Mesenchymal stem cell (in vitro differentiated cells and primary cell): ENCODE results near the gene SCARF2.
A peak's percentile ranks its signal among the peaks of the same experiment; 100 is the strongest.

ENCODE experiments used
- DNase-seq: peaks from one replicate; pipeline ENCODE4 v3.0.0-alpha.2; 2013
- H2AFZ ChIP-seq: one replicate; pipeline ENCODE4 v1.6.1; 2013; ENCODE audit warnings: low read depth, mild to moderate bottlenecking, control low read depth, inconsistent platforms, low read length, moderate library complexity
- H2AK5ac ChIP-seq: 2 replicates; pipeline ENCODE4 v1.6.1; 2013; ENCODE audit warnings: low read length, moderate library complexity, mild to moderate bottlenecking, inconsistent platforms; ENCODE audit not compliant: severe bottlenecking
- H2BK120ac ChIP-seq: one replicate; pipeline ENCODE4 v1.6.1; 2013; ENCODE audit warnings: low read depth, mild to moderate bottlenecking, inconsistent platforms, low read length, moderate library complexity
- H2BK12ac ChIP-seq, 2 experiments: one replicate each; pipeline ENCODE4 v1.6.1; 2013; ENCODE audit warnings: inconsistent platforms in 2 of 2, low read length in 2 of 2, mild to moderate bottlenecking in 2 of 2, moderate library complexity in 2 of 2, control low read depth in 1 of 2
- H2BK15ac ChIP-seq: one replicate; pipeline ENCODE4 v1.6.1; 2013; ENCODE audit warnings: mild to moderate bottlenecking, low read depth, inconsistent platforms; ENCODE audit not compliant: poor library complexity, severe bottlenecking
- H2BK5ac ChIP-seq: 2 replicates; pipeline ENCODE4 v1.6.1; 2013; ENCODE audit warnings: low read depth, mild to moderate bottlenecking, low read length, control low read depth, inconsistent platforms; ENCODE audit not compliant: poor library complexity, severe bottlenecking
- H3K14ac ChIP-seq, 2 experiments: one replicate each; pipeline ENCODE4 v1.6.1; 2013; ENCODE audit warnings: inconsistent platforms in 2 of 2, low read length in 2 of 2, control low read depth in 1 of 2, mild to moderate bottlenecking in 1 of 2, moderate library complexity in 1 of 2
- H3K18ac ChIP-seq, 2 experiments: one replicate each; pipeline ENCODE4 v1.6.1; 2013; ENCODE audit warnings: inconsistent platforms in 2 of 2, low read length in 2 of 2, control low read depth in 1 of 2, low read depth in 1 of 2, mild to moderate bottlenecking in 1 of 2
- H3K23ac ChIP-seq, 2 experiments: one replicate each; pipeline ENCODE4 v1.6.1; 2013; ENCODE audit warnings: inconsistent platforms in 2 of 2, low read length in 2 of 2, mild to moderate bottlenecking in 2 of 2, moderate library complexity in 2 of 2, control low read depth in 1 of 2
- H3K27ac ChIP-seq: 2 replicates; pipeline ENCODE4 v1.5.1; 2013; ENCODE audit warnings: mild to moderate bottlenecking, moderate library complexity, low read length, control low read depth, inconsistent platforms; ENCODE audit not compliant: poor library complexity, severe bottlenecking
- H3K27me3 ChIP-seq, 2 experiments: 2 replicates each; pipeline versions ENCODE4 v1.6.1 to v1.7.0; 2013; ENCODE audit warnings: low read length in 2 of 2, mild to moderate bottlenecking in 2 of 2, moderate library complexity in 2 of 2, control low read depth in 1 of 2, inconsistent platforms in 1 of 2; ENCODE audit not compliant: control insufficient read depth in 1 of 2, insufficient read depth in 1 of 2
- H3K36me3 ChIP-seq, 2 experiments: 2 replicates each; pipeline versions ENCODE4 v1.6.1 to v1.7.0; 2013; ENCODE audit warnings: low read length in 2 of 2, control low read depth in 1 of 2, inconsistent platforms in 1 of 2, low read depth in 1 of 2, mild to moderate bottlenecking in 1 of 2; ENCODE audit not compliant: insufficient read depth in 2 of 2, control insufficient read depth in 1 of 2
- H3K4ac ChIP-seq, 2 experiments: one replicate each; pipeline ENCODE4 v1.6.1; 2013; ENCODE audit warnings: inconsistent platforms in 2 of 2, low read length in 2 of 2, mild to moderate bottlenecking in 2 of 2, moderate library complexity in 2 of 2, control low read depth in 1 of 2, low read depth in 1 of 2
- H3K4me1 ChIP-seq: 2 replicates; pipeline ENCODE4 v1.6.1; 2013; ENCODE audit warnings: low read depth, low read length, control low read depth; ENCODE audit not compliant: control insufficient read depth, insufficient read depth
- H3K4me2 ChIP-seq: 2 replicates; pipeline ENCODE4 v1.6.1; 2013; ENCODE audit warnings: low read length, mild to moderate bottlenecking, inconsistent platforms; ENCODE audit not compliant: poor library complexity, severe bottlenecking
- H3K4me3 ChIP-seq, 2 experiments: 2 replicates each; pipeline versions ENCODE4 v1.5.1 to v1.7.0; 2013; ENCODE audit warnings: low read length in 2 of 2, mild to moderate bottlenecking in 2 of 2, control low read depth in 1 of 2, low read depth in 1 of 2; ENCODE audit not compliant: insufficient read depth in 1 of 2
- H3K79me1 ChIP-seq: replicated peaks from 2 replicates; pipeline ENCODE4 v1.6.1; 2013; ENCODE audit warnings: mild to moderate bottlenecking, control low read depth, low read length, inconsistent platforms; ENCODE audit not compliant: poor library complexity, severe bottlenecking
- H3K9ac ChIP-seq: 2 replicates; pipeline ENCODE4 v1.7.0; 2013; ENCODE audit warnings: mild to moderate bottlenecking, low read length, moderate library complexity
- H3K9me3 ChIP-seq: 2 replicates; pipeline ENCODE4 v1.7.0; 2013; ENCODE audit warnings: mild to moderate bottlenecking, low read length; ENCODE audit not compliant: control insufficient read depth
- H4K8ac ChIP-seq: one replicate; pipeline ENCODE4 v1.6.1; 2013; ENCODE audit warnings: inconsistent platforms, mild to moderate bottlenecking, low read length, moderate library complexity
- H4K91ac ChIP-seq: one replicate; pipeline ENCODE4 v1.6.1; 2013; ENCODE audit warnings: mild to moderate bottlenecking, low read length, inconsistent platforms
- WGBS: methylation state at CpG from one replicate; pipeline ENCODE4 v1.1.7; 2013; ENCODE audit warnings: mixed read lengths; 5-methylcytosine and 5-hydroxymethylcytosine counted together

The SCARF2 gene

DNA sequence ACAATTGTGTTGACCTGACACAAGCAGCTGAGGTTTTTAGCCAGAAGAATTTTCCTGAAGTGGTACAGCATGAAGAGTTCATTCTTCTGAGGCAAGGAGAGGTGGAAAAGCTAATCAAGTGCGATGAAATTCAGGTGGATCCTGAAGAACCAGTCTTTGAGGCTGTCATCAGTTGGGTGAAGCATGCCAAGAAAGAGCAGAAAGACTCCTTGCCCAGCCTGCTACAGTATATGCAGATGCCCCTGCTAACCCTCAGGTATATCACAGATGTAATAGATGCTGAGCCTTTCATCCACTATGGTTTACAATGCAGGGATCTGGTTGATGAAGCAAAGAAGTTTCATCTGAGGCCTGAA is 12.9 kb upstream of the SCARF2 start:
- Histone ChIP-seq H3K36me3 (peaks cover 28 to 49% of the 10 kb centered on the region in 2 experiments), H3K27me3 (no peaks in the 10 kb centered on the region), H3K9ac (no peak overlapping the region), H3K4ac (no peak overlapping the region), H2BK15ac (no peak overlapping the region), H3K14ac (no peak overlapping the region), H3K18ac (no peak overlapping the region), H3K79me1 (no peaks in the 10 kb centered on the region), H2BK12ac (no peak overlapping the region), H2AK5ac (no peak overlapping the region), H2AFZ (no peak overlapping the region), H2BK5ac (no peak overlapping the region), H3K27ac (no peak overlapping the region), H3K4me3 (no peak overlapping the region), H3K9me3 (no peaks in the 10 kb centered on the region), H2BK120ac (no peak overlapping the region), H4K8ac (no peak overlapping the region), H3K4me2 (no peak overlapping the region), H4K91ac (no peak overlapping the region), H3K4me1 (peaks cover 1% of the 10 kb centered on the region), H3K23ac (no peak overlapping the region)
- 100% methylated on average over 1 of the region's 1 CpG for WGBS
- no peak for DNase-seq

DNA sequence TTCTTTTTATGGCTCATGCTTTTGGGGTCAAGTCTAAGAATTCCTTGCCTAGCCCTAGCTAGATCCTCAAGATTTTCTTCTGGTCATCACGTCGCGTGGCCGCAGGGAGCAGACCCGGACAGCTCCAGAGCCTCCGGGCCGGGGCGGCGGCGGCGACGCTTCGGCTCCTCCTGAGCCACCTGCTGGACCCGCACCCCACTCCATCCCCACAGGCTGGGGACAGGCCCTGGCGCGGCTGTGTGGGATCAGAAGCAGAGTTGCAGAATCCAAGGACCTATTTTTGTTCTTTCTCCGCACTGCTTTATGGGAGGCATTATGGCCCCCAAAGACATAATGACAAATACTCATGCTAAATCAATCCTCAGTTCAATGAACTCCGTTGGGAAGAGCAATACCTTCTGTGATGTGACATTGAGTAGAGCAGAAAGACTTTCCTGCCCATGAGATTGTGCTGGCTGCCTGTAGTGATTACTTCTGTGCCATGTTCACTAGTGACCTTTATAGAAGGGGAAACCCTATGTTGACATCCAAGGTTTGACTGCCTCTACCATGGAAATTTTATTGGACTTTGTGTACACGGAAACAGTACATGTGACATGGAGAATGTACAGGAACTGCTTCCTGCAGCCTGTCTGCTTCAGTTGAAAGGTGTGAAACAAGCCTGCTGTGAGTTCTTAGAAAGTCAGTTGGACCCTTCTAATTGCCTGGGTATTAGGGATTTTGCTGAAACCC is 12.4 kb upstream of the SCARF2 start:
- H2AK5ac ChIP-seq = no peak overlapping the region
- H2AFZ ChIP-seq = no peak overlapping the region
- no peak overlapping the region for H2BK5ac ChIP-seq
- no peaks in the 10 kb centered on the region for H3K9me3 ChIP-seq
- no peak overlapping the region for H3K4me3 ChIP-seq
- H3K79me1 ChIP-seq = no peaks in the 10 kb centered on the region
- peaks cover 1% of the 10 kb centered on the region for H3K4me1 ChIP-seq
- DNase-seq = no peak
- H4K91ac ChIP-seq = no peak overlapping the region
- no peak overlapping the region for H3K23ac ChIP-seq
- no peak overlapping the region for H3K18ac ChIP-seq
- H4K8ac ChIP-seq = no peak overlapping the region
- no peaks in the 10 kb centered on the region for H3K27me3 ChIP-seq
- no peak overlapping the region for H3K9ac ChIP-seq
- H3K36me3 ChIP-seq = peaks cover 24 to 46% of the 10 kb centered on the region in 2 experiments
- H2BK12ac ChIP-seq = no peak overlapping the region
- H2BK15ac ChIP-seq = no peak overlapping the region
- H3K4ac ChIP-seq = no peak overlapping the region
- H2BK120ac ChIP-seq = no peak overlapping the region
- H3K14ac ChIP-seq = no peak overlapping the region
- no peak overlapping the region for H3K4me2 ChIP-seq
- WGBS = 95% methylated on average over 18 of the region's 19 CpGs
- no peak overlapping the region for H3K27ac ChIP-seq

DNA sequence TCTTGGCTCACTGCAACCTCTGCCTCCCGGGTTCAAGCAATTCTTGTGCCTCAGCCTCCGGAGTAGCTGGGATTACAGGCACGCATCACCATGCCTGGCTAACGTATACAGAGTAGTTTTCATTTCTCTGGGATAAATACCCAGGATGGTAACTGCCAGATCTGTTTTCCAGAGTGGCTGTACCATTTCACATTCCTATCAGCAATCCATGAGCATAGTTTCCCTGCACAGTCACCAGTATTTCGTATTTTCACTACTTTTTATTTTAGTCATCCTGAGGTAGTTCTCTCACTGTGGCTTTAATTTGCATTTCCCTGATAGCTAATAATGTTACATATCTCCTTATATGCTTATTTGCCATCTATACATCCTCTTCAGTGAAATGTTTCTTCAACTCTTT is 11.0 kb upstream of the SCARF2 start:
- H3K9me3 ChIP-seq = no peaks in the 10 kb centered on the region

DNA sequence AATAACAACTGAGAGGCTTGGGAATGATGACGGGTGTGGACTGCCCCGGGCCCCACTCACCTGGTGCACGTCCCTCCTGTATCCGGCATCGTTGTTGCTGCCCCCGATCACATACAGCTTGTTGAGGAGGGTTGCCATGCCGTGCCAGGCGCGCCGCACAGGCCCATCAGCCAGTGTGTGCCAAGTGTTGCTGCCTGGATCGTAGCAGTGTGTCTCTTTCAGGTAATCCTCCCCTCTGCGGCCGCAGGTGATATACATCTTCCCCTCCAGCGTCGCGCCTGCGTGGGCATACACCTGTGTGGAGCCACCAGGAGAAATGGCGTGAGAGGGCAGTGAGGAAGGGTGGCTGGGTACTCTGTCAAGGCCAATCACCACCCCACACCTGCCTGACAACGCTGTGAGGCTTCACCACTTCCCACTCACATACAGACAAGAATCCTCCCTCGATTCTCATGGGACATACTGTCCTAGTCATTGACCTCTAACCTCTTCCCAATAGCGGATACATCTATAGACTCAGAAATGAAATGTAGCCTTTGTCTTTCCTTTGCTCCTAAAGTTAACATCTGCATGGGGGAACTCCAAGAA is 8.9 kb upstream of the SCARF2 start:
- no peak for DNase-seq
- H3K9ac ChIP-seq = no peak overlapping the region

More for the DNA sequence above, 11.0 kb upstream of the SCARF2 start:
- Histone ChIP-seq H3K4me1 (peaks cover 1% of the 10 kb centered on the region), H2AFZ (no peak overlapping the region), H3K79me1 (no peaks in the 10 kb centered on the region), H3K27me3 (no peaks in the 10 kb centered on the region), H2AK5ac (no peak overlapping the region), H4K91ac (no peak overlapping the region), H3K4me3 (no peak overlapping the region), H3K23ac (no peak overlapping the region), H2BK12ac (no peak overlapping the region), H3K27ac (no peak overlapping the region), H3K18ac (no peak overlapping the region), H2BK120ac (no peak overlapping the region), H3K9ac (no peak overlapping the region), H3K4ac (no peak overlapping the region), H3K14ac (no peak overlapping the region), H2BK5ac (no peak overlapping the region), H4K8ac (no peak overlapping the region), H3K36me3 (peaks cover 28 to 51% of the 10 kb centered on the region in 2 experiments), H2BK15ac (no peak overlapping the region), H3K4me2 (no peak overlapping the region)
- 82% methylated on average over 5 of the region's 5 CpGs for WGBS
- DNase-seq = no peak

More for the DNA sequence above, 8.9 kb upstream of the SCARF2 start:
- 95% methylated on average over 19 of the region's 21 CpGs for WGBS
- Histone ChIP-seq H3K4me2 (no peak overlapping the region), H3K14ac (no peak overlapping the region), H3K4ac (no peak overlapping the region), H3K36me3 (peaks cover 38 to 54% of the 10 kb centered on the region in 2 experiments), H4K8ac (no peak overlapping the region), H3K18ac (no peak overlapping the region), H3K4me3 (peak overlapping the region in 1 of 2 experiments; percentile 20), H2BK12ac (peak overlapping the region in 1 of 2 experiments; percentile 26), H2BK5ac (no peak overlapping the region), H3K27ac (no peak overlapping the region), H2BK15ac (no peak overlapping the region), H3K27me3 (no peaks in the 10 kb centered on the region), H3K79me1 (no peaks in the 10 kb centered on the region), H3K23ac (no peak overlapping the region), H3K9me3 (no peaks in the 10 kb centered on the region), H3K4me1 (peaks cover 12% of the 10 kb centered on the region), H2AFZ (no peak overlapping the region), H4K91ac (peak overlapping the region; percentile 6), H2BK120ac (no peak overlapping the region), H2AK5ac (no peak overlapping the region)
